B cell (primary cell): ENCODE measurements around the gene CDK10. TPM values are rescaled to one million over a fixed set of nuclear protein-coding genes. Genes with fewer than 3 reads are reported as not detected.
A peak's percentile ranks its signal among the peaks of the same experiment; 100 is the strongest.

Experiments
- ATAC-seq: fragments of 200-7000 bp; cut with Tn5 transposase; one replicate; pipeline ENCODE4 v1.10.0; 2021; ENCODE audit warnings: low read depth, mild to moderate bottlenecking, moderate number of reproducible peaks, moderate library complexity
- CTCF ChIA-PET: fragments of 350-600 bp; sonication (Branson Sonifier 250); formaldehyde crosslinking; loops from one replicate; lab custom pipeline; 2021; ENCODE audit warnings: antibody characterized with exemption, inconsistent platforms; lab: Charles Lee
- POLR2A ChIA-PET: fragments of 350-600 bp; sonication (Branson Sonifier 250); formaldehyde crosslinking; loops from one replicate; lab custom pipeline; 2021; ENCODE audit warnings: antibody characterized with exemption; lab: Charles Lee
- DNase-seq: peaks from one replicate; pipeline ENCODE4 v3.0.0; 2013
- H2AFZ ChIP-seq: 2 replicates; pipeline ENCODE4 v1.6.1; 2012; ENCODE audit warnings: mild to moderate bottlenecking, low read depth, low read length; ENCODE audit not compliant: insufficient read depth, poor library complexity, severe bottlenecking
- H3K27ac ChIP-seq, 2 donors: 1 replicate in 1 of 2; 2 replicates in 1 of 2; pipeline ENCODE4 v1.5.1; 2012 to 2013; ENCODE audit warnings: low read length in 2 of 2, mild to moderate bottlenecking in 2 of 2, moderate library complexity in 1 of 2
- H3K27me3 ChIP-seq, 4 experiments: fragments of 200-600 bp in 1 of 4; sonication (generic) in 1 of 4; replicated peaks in 1 of 4; 1 replicate in 2 of 4; 2 replicates in 2 of 4; pipeline versions ENCODE4 v1.6.1 to v1.7.0; 2013 to 2016; ENCODE audit warnings: low read length in 3 of 4, mild to moderate bottlenecking in 2 of 4, mixed read lengths in 1 of 4, moderate library complexity in 1 of 4; ENCODE audit not compliant: insufficient read depth in 4 of 4, control insufficient read depth in 3 of 4; ENCODE audit errors: control extremely low read depth in 1 of 4
- H3K36me3 ChIP-seq, 2 experiments: replicated peaks in 1 of 2; 1 replicate in 1 of 2; 2 replicates in 1 of 2; pipeline versions ENCODE4 v1.6.1 to v1.7.1; 2013; ENCODE audit warnings: low read length in 1 of 2; ENCODE audit not compliant: insufficient read depth in 2 of 2, control insufficient read depth in 1 of 2; ENCODE audit errors: control extremely low read depth in 1 of 2, extremely low read depth in 1 of 2
- H3K4me1 ChIP-seq, 2 donors: fragments of 200-600 bp in 1 of 2; sonication (generic) in 1 of 2; 1 replicate in 1 of 2; 2 replicates in 1 of 2; pipeline versions ENCODE4 v1.5.1 to v1.6.1; 2013 to 2017; ENCODE audit warnings: low read length in 2 of 2; ENCODE audit not compliant: control insufficient read depth in 2 of 2, insufficient read depth in 2 of 2
- H3K4me2 ChIP-seq: replicated peaks from 2 replicates; pipeline ENCODE3; 2012; ENCODE audit warnings: mild to moderate bottlenecking, low read depth, low read length; ENCODE audit not compliant: poor library complexity, severe bottlenecking
- H3K4me3 ChIP-seq, 5 experiments: fragments of 200-600 bp in 1 of 5; sonication (generic) in 1 of 5; 1 replicate in 3 of 5; 2 replicates in 2 of 5; pipeline versions ENCODE4 v1.5.1 to v1.7.0; 2011 to 2016; ENCODE audit warnings: low read length in 4 of 5, mild to moderate bottlenecking in 4 of 5, low read depth in 2 of 5, control low read depth in 1 of 5, moderate library complexity in 1 of 5; ENCODE audit not compliant: insufficient read depth in 1 of 5; ENCODE audit errors: control extremely low read depth in 1 of 5, extremely low read depth in 1 of 5
- H3K79me2 ChIP-seq: fragments of 200-600 bp; sonication (generic); one replicate; pipeline ENCODE4 v1.6.0; 2016; ENCODE audit warnings: low read length; ENCODE audit not compliant: control insufficient read depth, insufficient read depth
- H3K9ac ChIP-seq: fragments of 200-600 bp; sonication (generic); 2 replicates; pipeline ENCODE4 v1.6.1; 2017; ENCODE audit warnings: mild to moderate bottlenecking, low read length, moderate library complexity
- H3K9me3 ChIP-seq, 3 donors: one replicate each; pipeline versions ENCODE4 v1.6.1 to v1.7.1; 2013; ENCODE audit warnings: low read length in 2 of 3; ENCODE audit not compliant: control insufficient read depth in 2 of 3, insufficient read depth in 1 of 3; ENCODE audit errors: control extremely low read depth in 1 of 3
- H4K20me1 ChIP-seq: 2 replicates; pipeline ENCODE4 v1.6.0; 2012; ENCODE audit warnings: mild to moderate bottlenecking, low read length; ENCODE audit not compliant: insufficient read depth, control insufficient read depth, poor library complexity, severe bottlenecking
- H3K27ac Mint-ChIP-seq: one replicate; pipeline ENCODE4 v1.8.0; 2021; ENCODE audit warnings: mixed read lengths
- H3K27me3 Mint-ChIP-seq: one replicate; pipeline ENCODE4 v1.8.0; 2021; ENCODE audit warnings: mixed read lengths
- H3K4me1 Mint-ChIP-seq: one replicate; pipeline ENCODE4 v1.8.0; 2021; ENCODE audit warnings: mixed read lengths
- H3K4me3 Mint-ChIP-seq: one replicate; pipeline ENCODE4 v1.8.0; 2021; ENCODE audit warnings: mixed read lengths
- H3K9me3 Mint-ChIP-seq: one replicate; pipeline ENCODE4 v1.8.0; 2022; ENCODE audit warnings: mixed read lengths; ENCODE audit not compliant: insufficient read depth
- CTCF ChIP-seq: fragments of 200-600 bp; IDR thresholded peaks from one replicate; pipeline ENCODE4 v1.8.0; 2022; ENCODE audit warnings: antibody characterized with exemption, mild to moderate bottlenecking
- EZH2 ChIP-seq: IDR thresholded peaks from 2 replicates; pipeline ENCODE4 v1.6.1; 2012; ENCODE audit warnings: borderline replicate concordance, low read depth, mild to moderate bottlenecking, moderate library complexity, low read length; ENCODE audit not compliant: insufficient read depth, poor library complexity, severe bottlenecking
- WGBS: methylation state at CpG from one replicate; pipeline ENCODE4 v1.1.5; 2013; ENCODE audit warnings: missing lambda C conversion rate; ENCODE audit not compliant: insufficient coverage; 5-methylcytosine and 5-hydroxymethylcytosine counted together
- intact Hi-C: fragments of 100-400 bp; cut with micrococcal nuclease; formaldehyde crosslinking; loops from one replicate; pipeline ENCODE4 v1.10.0; 2022
- polyA minus RNA-seq: library from RNA; depleted of rRNA, polyadenylated mRNA; stranded (reverse); fragments of >200 nt; gene quantifications from 2 replicates; pipeline ENCODE4 v1.2.3, GENCODE V29; 2012
- polyA plus RNA-seq: library from polyadenylated mRNA; depleted of rRNA; stranded (reverse); fragments of >200 nt; gene quantifications from 2 replicates; pipeline ENCODE4 v1.2.3, GENCODE V29; 2012
- total RNA-seq, 2 donors: library from RNA; stranded (reverse); fragments of 120-200 nt in 1 of 2; gene quantifications; 1 replicate in 1 of 2; 2 replicates in 1 of 2; pipeline versions ENCODE4 v1.2.3 to v1.2.4, GENCODE V29; 2013 to 2022

The CDK10 gene
- 114 and 119 TPM in 2 replicates for total RNA-seq
- total RNA-seq (2013), result 33.4 TPM
- polyA plus RNA-seq, result 145 and 225 TPM in 2 replicates
- 28.0 and 56.4 TPM in 2 replicates for polyA minus RNA-seq

GRCh38 chr16:89686520-89687091 lies at the start of gene CDK10:
CDK10 (plus strand) TSS chr16:89686689; CDS start chr16:89686711, 22 bp downstream.
- Histone ChIP-seq H3K4me2 (peak within 1 kb of the TSS; percentile 100), H2AFZ (peak within 1 kb of the TSS; percentile 99), H3K4me3 (peak within 1 kb of the TSS; percentile 52 to 96 (median 78)), H3K36me3 (peaks cover 2 to 13% of the 10 kb centered on the region in 2 experiments), H3K27me3 (no peaks in the 10 kb centered on the region), H3K79me2 (peaks cover 32% of the 10 kb centered on the region), H3K27ac (peak within 1 kb of the TSS; percentile 54 to 83), H3K9me3 (no peaks in the 10 kb centered on the region), H3K9ac (peak within 1 kb of the TSS; percentile 91), H3K4me1 (peaks cover 7 to 15% of the 10 kb centered on the region in 2 donors), H4K20me1 (peaks cover 13% of the 10 kb centered on the region)
- peak within 1 kb of the TSS; percentile 96 for H3K4me3 Mint-ChIP-seq
- CTCF ChIA-PET, result interaction anchor here (1.0 to 1.9 kb wide), 3 partner anchors 13 to 174 kb away, joined by 3 to 8 read pairs (median 3); no protein-coding TSS in a partner anchor
- peak; percentile 90 for ATAC-seq
- under 1% methylated on average over 67 of the region's 67 CpGs for WGBS
- peak; percentile 94 for DNase-seq
- no peaks in the 10 kb centered on the region for H3K9me3 Mint-ChIP-seq
- peaks cover 18% of the 10 kb centered on the region for H3K4me1 Mint-ChIP-seq
- H3K27ac Mint-ChIP-seq, result peak within 1 kb of the TSS; percentile 97
- TF ChIP-seq CTCF, result no peak
- TF ChIP-seq EZH2, result no peak
- no peaks in the 10 kb centered on the region for H3K27me3 Mint-ChIP-seq
- POLR2A ChIA-PET, result interaction anchor here (0.6 to 1.5 kb wide), 6 partner anchors 10 to 187 kb away, joined by 3 to 8 read pairs (median 6); partner anchors contain the start of genes SPATA2L and TCF25
- intact Hi-C loops, result loop anchor here (1.0 to 5.0 kb wide), 5 partner anchors 14 to 188 kb away; partner anchors contain the start of genes RPL13, VPS9D1 and ZNF276

GRCh38 chr16:89637379-89637778 lies 49.1 kb upstream of the CDK10 start:
- no peaks in the 10 kb centered on the region for H3K27me3 Mint-ChIP-seq
- H3K9me3 Mint-ChIP-seq, result no peaks in the 10 kb centered on the region
- Histone ChIP-seq H3K9me3 (no peaks in the 10 kb centered on the region), H3K9ac (no peak overlapping the region), H4K20me1 (no peaks in the 10 kb centered on the region), H3K4me1 (peaks cover 0 to 6% of the 10 kb centered on the region in 2 donors), H3K4me3 (no peak overlapping the region), H2AFZ (no peak overlapping the region), H3K79me2 (no peaks in the 10 kb centered on the region), H3K27me3 (peaks cover 0 to 5% (median 0%) of the 10 kb centered on the region in 4 experiments), H3K27ac (no peak overlapping the region), H3K36me3 (no peaks in the 10 kb centered on the region), H3K4me2 (no peak overlapping the region)
- 81% methylated on average over 10 of the region's 10 CpGs for WGBS
- intact Hi-C loops, result no loop called here
- H3K4me1 Mint-ChIP-seq, result peaks cover 10% of the 10 kb centered on the region
- DNase-seq (no peak), ATAC-seq (no peak)
- ChIA-PET CTCF (no interaction called here), POLR2A (interaction anchor here (0.6 kb wide), 1 partner anchor 78 kb away, joined by 5 read pairs; no protein-coding TSS in a partner anchor)
- TF ChIP-seq CTCF (no peak), EZH2 (no peak)
- no peak overlapping the region for H3K4me3 Mint-ChIP-seq
- no peak overlapping the region for H3K27ac Mint-ChIP-seq
